Stimulated activated CD8-positive, alpha-beta memory T cell treated with anti-CD3 and anti-CD28 coated beads, Interleukin-15, amount 100 ng/mL, for 48 hours (primary cell): Measurements from ENCODE around the gene OPTC.
"Not testable (repeated sequence)": the region's sequence is repeated elsewhere in the genome, so short reads cannot be mapped to it uniquely, and the experiment has no call there.

ENCODE experiments used
- DNase-seq, 2 donors: peaks; one replicate each; pipeline ENCODE4 v3.0.0-alpha.2; 2020; ENCODE audit warnings: low read depth in 2 of 2

Gene OPTC, protein sequence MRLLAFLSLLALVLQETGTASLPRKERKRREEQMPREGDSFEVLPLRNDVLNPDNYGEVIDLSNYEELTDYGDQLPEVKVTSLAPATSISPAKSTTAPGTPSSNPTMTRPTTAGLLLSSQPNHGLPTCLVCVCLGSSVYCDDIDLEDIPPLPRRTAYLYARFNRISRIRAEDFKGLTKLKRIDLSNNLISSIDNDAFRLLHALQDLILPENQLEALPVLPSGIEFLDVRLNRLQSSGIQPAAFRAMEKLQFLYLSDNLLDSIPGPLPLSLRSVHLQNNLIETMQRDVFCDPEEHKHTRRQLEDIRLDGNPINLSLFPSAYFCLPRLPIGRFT

DNA sequence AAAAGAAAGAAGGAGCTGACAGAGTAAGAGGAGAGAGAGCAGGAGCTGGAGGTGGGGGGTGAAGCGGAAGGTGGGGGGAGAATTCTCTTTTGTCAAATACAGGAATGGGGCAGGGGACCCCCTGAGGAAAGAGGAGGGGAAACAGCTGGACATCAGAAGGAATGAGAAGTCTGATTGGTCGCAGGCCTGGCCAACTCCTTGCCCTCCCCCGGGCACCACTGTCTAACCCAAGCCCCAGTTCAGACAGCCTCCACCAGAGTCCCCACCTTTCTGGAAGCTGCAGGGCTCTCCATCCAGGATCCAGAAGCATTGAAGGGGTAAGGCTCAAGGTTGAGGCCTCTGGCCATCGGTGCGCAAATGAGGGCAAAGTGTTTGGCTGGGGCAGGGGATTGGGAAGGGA is at the start of gene OPTC:
Gene OPTC (plus strand): TSS at position 253 of the 400 bp plus-strand sequence. CDS start 1,853 bp downstream, outside the sequence.
- no peak for DNase-seq

DNA sequence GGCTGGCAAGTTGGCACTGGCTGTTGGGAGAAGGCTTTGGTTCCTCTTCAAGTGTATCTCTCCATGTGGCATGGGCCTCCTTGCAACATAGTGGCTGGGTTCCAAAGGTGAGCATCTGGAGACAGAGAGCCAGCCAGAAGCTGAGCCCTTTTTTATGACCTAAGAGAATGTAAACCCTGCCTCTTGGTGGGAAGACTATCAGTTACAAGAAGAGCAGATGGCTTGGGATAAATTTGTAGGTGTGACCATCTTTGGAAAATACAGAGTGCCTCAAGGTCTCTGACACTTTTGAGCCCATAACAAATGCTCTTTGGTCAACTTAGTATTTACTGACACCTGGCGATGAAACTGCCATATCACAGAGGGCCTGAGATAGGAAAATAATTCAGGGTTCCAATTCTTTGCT is 49.8 kb upstream of the OPTC start:
- no peak for DNase-seq

DNA sequence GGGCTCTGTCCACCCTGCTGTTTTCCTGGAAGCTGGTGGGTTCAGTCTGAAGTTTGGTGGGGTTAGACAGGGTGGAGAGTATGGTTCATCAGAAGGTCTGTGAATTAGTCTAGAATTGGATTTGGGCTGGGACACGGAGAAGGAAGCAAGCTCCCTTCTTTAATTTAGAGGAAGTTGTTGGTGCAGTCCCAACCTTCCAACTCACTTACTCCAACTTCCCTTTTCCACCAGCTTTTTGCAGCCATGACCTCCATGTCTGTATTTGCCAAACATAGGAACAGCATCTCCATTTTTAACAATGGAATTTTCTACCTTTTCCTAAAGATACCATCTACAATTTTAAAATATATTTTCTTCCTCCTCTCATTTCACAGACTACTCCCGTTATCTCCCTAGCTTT is 46.8 kb upstream of the OPTC start:
- no peak for DNase-seq

DNA sequence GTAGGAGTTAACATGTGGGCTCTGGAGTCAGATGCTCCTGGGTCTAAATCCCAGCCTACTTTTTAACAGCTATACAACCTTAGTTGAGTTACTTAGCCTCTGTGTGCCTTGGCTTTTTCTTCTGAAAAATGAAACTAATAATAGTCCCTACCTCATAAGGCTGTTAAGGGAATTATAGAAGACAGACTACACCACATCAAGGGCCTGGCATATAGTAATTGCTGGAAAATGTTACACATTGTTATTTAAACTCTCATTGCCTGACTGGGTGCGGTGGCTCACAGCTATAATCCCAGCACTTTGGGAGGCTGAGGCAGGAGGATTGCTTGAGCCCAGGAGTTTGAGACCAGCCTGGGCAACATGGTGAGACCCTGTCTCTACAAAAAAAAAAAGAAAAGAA is 46.4 kb upstream of the OPTC start:
- DNase-seq = not testable (repeated sequence)

DNA sequence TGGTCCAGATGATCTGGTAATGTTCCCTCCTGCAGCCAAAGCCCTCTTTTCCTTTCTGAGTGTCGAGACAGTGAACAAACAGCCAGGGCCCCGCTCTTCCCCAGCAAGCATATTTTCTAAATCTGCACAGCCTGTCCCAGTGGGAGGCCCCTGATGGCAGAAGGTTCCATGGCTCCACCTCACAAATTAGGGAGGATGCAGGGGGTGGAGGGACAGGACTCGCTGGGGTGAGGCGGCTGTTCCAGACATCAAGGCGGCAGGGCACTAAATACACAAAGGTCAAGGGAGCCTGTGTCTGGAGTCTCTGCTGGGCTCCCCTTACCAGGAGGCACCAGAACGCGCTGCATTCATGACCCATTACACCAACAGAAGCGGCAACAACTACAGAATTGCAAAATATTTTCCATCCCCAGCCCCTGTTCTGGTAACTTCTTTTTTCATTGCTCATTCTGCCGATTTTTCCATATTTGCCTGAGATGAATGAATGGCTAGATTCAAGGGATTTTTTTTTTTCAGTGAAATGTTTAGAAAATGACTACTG is 45.4 kb upstream of the OPTC start:
- no peak for DNase-seq

DNA sequence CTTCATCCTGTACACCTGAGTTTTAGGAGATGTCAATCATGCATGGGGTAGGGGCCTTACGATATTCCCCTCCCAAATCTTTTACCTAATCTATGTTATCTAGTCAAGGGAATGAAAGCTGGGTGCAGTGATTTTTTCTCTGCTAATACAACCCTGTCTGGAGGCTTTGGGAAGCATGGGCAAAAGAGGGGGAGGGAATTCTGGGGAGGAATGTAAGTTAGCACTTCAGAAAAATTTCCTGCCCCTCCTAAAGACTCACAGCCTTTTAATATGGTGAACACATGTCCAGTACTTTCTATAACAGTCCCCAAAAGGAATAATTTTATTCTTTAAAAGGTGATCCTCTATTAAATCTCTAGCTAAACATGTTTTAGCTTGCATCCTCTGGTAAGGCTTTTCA is 44.0 kb upstream of the OPTC start:
- DNase-seq = no peak

DNA sequence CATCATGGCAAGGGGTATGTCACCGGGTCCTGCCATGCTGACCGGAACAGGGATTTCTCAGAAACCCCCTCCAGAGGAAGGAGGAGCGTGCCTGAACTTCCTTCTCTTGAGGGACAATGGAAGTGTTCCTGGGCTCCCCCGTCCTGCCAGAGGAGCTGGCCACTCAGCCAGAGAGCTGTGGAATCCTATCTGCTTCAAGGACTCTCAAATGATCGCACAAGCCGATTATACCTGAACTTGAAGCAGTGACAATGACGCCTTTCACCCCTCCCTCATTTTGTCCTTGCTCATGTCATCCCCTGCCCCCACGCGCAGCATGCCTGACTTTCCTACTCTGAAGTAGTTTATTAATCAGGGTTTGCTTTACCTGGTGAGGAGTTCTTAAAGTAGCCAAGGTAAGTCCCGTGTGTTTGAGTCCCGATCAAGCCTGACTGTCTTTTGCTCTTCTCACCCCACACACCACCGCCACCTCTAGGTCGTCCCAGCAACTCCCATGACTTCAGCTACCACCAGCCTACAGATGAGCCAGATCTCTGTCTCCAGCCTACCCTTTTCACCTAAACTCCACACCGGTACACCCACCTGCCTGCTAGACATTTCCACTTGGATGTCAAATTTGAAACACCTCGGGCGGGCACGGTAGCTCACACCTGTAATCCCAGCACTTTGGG is 43.3 kb upstream of the OPTC start:
- no peak for DNase-seq

DNA sequence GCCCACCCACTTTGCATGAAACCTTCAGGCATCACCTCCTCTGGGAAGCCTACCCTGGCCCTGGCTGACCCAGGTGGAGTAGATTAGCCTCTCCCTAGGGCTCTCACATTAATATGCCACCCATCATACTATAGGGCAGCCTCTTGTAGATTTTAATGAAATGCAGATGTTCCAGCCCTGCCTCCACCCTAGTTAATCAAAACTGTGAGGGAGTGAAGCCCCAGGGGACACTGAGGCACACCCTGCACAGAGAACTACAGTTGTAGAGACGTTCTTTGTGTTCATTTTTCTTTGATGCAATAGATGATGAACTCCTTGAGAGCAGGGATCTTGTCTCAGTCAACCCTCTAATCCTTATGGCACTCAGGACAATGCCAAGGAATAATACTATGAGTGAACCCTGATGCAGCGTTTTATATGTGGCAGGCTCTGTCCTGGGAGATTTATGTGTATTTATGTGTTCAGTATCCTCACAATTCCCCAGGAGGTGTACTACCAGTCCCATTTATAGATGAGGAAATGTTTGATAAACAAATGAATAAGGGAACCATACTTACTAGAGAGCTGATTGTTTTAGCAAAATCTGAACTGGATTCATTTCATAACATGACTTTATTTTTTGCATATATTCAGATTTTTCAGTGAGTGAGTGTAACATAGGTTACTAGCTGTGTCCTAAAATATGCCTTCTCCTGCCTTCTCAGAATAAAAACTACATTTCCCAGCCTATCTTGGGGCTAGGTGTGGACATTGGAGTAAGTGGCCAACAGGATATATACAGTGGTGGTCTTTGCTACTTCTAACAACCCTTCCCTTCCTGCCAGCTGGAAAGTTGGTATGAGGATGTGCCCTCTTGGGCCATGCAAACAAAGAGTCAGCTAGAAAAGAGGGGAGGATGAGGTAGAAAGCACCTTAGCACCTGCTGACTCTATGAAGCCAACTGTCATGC is 41.8 kb upstream of the OPTC start:
- no peak for DNase-seq

DNA sequence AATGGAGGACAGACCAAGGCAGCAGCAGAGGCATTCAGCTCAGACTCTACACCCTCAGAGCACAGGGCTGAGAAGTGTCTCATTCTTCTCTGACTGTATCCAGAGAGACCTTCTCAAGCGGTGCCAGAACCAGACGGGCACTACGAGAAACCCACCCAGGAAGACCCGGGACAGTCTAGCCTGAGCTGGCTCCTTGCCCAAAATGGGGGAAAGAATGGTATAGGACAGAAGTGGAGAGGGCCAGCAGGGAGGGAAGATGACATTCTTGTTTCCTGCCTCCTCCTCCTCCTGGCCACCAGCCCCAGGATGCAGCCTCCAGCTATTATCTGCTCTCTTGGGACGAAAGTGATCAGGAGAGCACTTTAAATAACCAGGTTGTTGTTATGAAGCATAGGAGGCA is 40.9 kb upstream of the OPTC start:
- DNase-seq = no peak

DNA sequence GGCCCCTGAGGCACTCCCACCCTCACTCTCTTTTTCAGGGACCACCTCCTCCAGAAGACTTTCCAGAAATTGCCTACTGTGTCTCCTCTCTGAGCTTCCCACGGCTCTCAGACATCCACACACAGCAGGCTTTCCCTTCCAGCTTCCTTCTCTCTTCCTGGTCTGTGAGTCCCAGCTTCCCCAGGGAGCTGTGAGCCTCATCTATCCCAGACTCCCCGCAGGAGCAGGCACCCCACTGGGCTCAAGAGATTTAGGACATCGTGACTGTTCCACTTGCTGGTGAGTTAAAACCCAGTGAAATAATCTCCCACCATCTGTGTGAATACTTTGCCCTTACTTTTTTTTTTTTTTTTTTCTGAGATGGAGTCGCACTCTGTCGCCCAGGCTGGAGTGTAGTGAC is 40.3 kb upstream of the OPTC start:
- DNase-seq = no peak

DNA sequence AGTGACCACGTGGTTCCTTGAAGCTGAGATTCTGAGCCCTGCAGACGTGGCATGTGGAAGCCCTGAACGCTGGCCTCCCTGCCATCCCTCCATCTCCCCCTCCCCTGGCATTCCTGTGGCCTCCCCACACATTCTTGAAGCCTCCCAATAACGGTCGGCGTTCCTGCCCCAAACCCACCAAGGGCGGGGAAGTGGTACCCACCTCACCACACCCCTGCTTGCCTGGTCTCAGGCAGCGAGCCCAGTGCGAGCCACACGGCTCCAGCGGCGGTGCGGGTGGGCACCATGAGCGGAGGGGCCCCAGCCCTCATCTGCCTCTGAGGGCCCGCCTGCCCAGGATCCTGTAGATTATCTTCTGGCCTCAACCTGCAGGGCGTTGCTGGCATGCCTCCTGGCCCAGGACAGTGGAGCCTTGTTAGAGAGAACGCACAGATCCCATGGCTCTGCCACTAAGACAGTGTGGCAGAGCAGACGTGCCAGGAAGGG is 38.9 kb upstream of the OPTC start:
- DNase-seq = no peak

DNA sequence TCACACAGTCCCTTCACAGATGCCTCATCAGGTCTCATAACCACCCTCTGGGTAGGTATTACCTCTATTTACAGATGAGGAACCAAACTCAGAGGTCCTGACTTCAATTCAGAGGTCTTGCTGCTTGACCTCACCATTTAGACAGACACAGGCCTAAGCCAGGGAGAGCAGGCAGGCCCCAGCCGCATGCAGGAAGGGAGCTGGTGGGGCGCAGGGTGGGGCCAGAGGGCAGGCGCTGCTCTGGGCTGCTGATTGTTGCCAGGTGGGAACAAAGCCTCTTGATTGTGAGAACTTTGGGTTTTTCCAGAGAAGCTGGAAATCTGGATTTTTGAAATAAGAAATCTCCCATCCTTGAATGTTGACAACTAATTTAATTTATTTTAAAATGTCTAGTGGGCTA is 38.2 kb upstream of the OPTC start:
- no peak for DNase-seq

DNA sequence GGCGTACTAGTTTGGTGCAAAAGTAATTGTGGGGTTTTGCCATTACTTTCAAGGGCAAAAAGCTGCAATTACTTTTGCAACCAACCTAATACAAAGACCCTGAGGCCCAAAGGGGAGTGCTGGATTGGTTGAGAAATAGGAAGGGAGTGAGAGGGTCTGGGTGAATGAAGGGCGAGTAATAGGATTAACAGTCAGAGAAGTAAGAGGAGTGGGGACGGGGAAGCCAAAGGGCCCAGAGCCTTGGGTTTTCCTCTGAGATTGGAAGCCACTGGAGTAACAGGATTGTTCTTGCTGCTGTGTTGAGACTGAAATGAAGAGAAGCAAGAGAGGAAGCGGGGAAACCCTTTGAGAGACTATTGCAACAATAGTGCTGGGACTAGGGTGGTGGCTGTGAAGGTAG is 37.4 kb upstream of the OPTC start:
- no peak for DNase-seq

DNA sequence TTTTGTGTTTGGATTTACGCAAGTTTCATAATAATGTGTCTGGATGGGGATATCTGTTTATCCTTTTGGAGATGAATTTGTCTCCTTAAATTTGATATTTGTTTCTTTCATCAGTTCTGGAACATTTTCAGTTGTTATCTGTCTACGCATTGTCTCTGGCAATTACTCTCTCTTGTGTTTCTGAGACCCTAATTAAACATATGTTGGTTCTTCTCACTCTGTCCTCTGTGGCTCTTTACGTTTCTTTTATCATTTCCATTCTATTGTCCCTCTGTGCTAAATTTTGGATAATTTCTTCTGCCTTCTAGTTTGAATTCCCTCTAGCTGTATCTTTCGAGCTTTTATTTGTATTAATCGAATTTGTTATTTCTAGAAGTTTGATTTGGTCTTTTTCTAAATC is 35.9 kb upstream of the OPTC start:
- no peak for DNase-seq

DNA sequence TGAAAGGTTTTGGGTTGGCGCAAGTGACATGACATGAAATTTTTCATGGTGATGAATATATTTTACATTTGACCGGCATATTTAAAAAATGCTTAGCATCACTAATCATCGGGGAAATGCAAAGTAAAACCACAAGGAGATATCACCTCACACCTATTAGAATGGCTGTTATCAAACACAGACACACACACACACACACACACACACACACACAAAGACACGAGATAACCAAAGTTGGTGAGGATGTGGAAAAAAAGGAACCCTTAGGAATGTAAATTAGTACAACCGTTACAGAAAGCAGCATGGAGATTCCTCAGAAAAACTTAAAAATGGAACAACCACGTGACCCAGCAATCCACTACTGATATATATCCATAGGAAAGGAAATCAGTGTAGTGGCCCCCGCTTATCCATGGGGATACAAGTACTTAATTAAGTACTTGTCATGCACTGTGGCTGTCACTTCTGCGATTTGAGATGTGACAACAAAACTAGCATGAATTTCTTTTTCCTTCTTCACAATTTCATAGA is 34.2 kb upstream of the OPTC start:
- DNase-seq = no peak

DNA sequence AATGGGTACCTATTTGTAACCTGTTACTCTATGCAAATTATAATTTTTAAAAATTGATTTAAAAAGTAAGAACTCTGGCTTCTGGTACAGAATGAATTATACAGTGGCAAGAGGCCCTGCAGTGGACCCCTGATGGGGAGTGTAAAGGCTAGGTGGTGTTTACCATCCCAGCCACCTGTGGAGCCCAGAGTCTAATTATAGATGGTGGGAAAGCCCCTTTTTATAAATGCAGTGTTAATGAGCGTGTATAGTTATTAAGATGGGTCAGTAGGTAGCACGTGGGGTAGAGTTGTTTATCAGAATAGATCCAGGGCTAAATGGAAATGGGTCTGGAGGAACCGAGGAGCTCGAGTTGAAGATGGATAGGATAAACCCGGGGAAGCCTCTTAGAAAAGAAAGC is 32.2 kb upstream of the OPTC start:
- DNase-seq = no peak

DNA sequence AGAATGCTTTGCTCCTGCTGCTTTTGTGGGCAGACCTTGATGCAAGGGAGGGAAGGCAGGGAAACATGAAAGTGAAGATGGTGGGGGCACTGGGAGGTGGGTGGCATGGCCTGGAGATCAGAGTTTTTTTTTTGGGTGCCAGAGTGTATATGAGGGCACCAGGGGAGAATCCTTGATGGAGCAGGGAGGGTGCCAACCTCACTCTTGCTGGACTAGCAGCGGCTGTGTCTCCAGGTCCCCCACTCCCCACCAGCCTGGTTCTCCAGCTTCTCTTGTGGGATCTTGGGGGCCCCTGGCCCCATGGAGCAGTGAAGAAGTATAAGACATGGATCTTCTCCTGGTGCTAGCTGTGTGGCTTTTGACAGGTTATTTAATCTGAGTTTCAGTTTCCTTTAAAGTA is 31.8 kb upstream of the OPTC start:
- DNase-seq = no peak

DNA sequence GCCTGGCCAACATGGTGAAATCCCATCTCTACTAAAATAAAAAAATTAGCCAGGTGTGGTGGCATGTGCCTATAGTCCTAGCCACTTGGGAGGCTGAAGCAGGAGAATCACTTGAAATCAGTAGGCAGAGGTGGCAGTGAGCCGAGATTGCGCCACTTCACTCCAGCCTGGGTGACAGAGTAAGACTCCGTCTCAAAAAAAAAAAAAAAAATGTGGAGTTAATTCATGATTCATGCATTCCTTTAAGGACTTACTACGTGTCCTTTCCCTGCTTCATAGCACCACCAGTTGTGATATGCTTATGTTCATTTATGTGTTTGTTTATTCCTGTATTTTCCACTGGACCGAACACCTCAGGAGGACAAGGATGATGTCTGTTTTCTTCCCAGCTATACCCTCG is 31.1 kb upstream of the OPTC start:
- DNase-seq = no peak

DNA sequence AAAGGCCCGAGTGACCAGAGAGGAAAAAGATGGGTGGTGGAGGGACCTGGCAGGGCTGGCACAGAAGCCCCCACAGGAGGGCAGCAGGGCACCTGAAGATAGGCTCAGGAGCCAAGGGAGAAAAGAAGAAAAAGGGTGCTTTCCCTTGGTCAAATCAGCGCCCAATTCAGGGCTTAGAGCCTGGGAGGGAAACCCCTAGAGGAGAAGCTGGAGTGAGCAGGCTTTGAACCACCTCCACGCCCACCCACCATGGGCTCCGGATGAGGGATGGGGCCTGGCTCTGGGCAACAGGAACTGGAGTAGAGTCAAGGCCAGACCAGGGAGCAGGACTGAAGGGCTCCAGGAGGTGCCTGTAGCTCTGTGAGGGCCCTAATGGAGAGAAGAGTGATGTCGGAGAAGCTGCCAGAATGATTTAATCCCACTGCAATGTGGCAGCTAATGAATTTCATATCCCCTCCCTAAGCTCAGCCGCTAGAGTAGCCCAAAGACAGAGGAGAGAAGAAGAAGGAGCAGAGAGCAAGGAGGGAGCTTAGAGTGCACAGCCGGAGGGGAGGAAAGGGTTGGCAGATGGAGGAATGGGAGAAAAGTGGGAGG is 30.4 kb upstream of the OPTC start:
- no peak for DNase-seq

DNA sequence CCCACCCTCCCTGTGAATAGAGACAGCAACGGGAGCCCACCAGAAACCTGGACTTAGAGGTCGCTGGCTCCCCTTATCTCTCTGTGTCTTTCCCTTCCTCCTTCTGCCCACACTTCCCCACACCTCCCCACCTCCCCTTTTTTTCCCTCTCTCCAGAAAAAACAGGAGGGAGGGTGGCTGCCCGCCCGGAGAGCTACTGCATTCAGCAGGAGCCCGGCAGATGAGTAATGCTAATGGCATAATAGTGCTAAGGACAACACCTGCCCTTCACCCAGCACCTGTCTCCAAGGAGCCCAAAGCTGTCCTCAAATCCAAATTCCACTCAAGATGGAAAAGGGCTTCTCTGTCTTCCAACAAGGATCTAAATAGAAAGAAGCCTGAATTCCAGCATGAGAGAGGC is 29.7 kb upstream of the OPTC start:
- no peak for DNase-seq

DNA sequence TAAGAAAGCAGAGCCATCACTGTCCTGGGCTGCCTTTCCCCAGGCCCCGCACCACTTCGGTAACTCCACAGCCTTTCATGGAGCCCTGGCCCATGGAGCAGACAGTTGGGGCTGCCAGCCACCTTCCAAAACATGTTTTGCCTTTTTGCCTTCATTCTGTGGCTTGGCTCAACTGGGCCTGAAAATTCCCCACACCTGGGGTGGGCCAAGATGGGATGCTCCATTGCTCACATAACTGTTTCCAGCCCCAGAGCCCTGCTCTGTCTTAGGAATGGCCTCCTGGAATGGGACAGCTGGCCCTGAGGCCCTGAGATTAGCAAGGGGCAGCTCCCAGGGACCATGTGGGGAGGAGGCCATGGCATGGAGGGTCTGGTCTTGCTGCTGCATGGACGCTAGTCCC is 29.2 kb upstream of the OPTC start:
- no peak for DNase-seq
